Erythroblast (primary cell): ENCODE data around the gene CELF4.

Source experiments
- DNase-seq, 2 experiments: peaks; one replicate each; lab custom pipeline; 2025; lab: John Stamatoyannopoulos, UW
- GATA1 ChIP-seq: IDR thresholded peaks from 2 replicates; pipeline ENCODE4 v1.6.1; 2011; ENCODE audit warnings: low read depth, mild to moderate bottlenecking, control low read depth, low read length, moderate library complexity
- POLR2A ChIP-seq: IDR thresholded peaks from 2 replicates; pipeline ENCODE4 v1.6.1; 2011; ENCODE audit warnings: mild to moderate bottlenecking, low read length

The CELF4 gene

DNA sequence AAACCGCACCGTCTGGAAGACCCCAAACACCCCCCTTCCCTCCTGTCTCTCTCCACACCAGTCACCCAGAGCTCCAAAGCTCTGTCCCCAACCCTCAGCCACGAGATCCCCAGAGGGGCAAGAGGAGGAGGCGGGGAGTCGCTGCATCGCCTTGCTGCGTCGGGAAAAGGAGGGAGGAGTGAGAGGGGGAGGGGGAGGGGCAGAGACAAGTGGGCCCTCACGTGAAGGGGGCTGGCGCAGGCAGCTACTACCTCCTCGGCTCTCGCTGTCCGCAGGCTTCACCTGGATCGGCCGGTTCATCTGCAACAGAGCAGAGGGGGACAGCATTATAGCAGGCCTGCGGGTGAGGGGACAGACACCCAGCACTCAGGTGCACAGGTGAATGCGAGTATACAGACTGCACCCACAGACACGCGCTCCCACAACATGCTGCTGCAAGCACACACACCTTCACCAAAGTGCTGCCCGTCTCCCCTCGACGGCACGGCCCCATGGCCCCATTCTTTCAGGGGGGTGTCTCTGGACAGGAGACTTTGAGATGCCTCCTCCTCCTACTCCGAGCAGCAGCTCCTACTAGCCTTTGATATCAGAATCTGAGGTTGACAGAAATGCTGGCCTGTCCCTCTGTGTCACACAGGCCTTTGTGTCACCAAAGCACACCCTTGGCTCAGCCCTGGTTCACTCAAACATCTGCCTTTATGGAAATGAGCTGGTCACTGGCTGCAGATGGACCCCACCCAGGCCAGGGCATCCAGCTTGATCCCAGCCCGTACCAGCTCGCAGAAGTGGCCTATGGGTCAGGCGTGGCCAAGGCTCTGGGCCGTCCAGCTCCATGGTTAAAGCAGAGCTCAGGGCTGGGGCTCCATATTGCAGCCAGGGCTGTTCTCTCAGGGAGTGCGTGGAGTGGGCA, 243.8 kb downstream of the CELF4 start:
- DNase-seq, result no peak
- TF ChIP-seq POLR2A (no peak), GATA1 (no peak)

DNA sequence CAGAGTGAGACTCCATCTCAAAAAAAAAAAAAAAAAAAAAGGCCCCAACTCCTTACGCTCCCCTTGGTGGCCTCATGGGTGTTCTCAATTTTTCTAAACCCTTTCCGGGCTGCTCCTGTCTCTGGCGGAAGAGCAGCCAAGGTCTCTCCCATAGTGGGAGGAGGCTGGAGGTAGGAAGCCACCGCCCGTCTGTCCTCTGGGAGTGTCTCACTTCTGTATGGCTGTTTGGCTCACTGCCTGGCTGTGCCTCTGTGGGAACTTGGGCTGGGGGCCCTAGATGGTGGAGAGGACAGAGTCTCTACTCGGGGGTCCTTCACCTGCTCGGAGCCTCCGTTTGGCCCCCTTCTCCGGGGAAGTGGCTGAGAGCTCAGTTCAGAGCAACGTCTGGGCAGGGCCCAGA, 245.3 kb downstream of the CELF4 start:
- TF ChIP-seq GATA1 (no peak), POLR2A (no peak)
- no peak for DNase-seq

DNA sequence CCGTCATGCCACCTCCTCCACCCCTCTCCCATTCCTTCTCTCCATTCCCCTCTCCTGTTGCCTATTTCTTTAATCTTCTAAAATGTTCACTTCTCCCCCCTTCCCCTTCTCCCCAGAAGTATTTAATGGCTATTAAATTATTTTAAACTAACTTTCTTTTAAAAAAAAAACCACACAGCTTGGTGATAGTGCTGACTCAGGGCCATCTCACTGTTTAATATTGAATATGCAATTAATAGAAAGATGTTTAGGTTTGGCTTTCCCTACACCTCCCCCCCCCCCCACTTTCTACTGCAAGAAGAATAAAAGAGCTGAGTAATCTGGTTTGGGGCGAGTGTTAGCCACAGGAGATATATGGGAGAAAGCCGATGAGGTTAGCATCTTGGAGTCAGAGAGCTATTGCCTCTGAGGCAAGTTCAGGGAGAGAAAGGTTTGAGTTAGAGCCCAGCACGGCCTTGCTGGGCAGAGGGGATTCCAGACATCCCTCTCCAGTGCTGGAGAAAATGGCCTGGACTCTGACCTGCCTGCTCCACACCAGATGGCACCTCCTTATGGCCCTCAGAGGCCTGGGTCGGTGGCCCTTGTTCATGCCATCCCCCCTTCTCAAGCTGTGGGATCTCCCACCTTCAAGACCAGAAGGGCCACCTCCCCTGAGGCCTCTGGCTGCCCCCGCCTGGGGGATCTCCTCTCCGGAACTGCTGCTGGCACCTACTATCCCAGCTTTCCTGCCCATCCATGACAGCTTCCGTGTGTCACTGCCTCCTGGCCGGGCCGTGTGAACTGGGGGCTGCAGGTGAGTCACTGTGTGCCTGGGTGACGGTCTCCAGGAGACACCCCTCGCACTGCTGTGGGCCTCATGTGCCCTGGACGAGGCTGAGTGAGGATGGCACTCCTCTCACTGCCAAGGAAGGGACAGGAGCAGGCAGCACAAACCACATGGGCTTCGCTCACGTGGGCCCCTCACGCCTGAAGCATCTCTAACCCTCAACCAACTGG, 246.9 kb downstream of the CELF4 start:
- DNase-seq, result no peak
- no peak for TF ChIP-seq GATA1

DNA sequence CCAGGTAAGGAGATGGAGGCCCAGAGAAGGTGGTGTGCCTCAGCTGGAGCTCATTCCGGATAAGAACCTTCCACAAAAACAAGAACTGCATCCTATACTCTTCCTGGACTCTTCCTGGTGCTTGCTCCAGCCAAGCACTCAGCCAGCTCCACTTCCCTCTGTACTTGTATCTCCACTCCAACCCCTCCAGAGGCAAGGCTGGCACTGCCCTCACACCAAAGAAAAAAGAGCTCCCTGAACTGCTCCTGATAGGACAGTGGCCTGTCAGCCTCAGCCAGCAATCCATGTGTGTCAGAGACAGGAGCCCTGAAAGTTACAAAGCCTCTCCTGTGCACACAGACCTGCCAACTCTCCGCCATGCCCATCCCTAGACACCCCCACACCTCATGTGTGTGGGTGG, 248.1 kb downstream of the CELF4 start:
- DNase-seq, result no peak
- TF ChIP-seq GATA1, result no peak
- no peak for TF ChIP-seq POLR2A

DNA sequence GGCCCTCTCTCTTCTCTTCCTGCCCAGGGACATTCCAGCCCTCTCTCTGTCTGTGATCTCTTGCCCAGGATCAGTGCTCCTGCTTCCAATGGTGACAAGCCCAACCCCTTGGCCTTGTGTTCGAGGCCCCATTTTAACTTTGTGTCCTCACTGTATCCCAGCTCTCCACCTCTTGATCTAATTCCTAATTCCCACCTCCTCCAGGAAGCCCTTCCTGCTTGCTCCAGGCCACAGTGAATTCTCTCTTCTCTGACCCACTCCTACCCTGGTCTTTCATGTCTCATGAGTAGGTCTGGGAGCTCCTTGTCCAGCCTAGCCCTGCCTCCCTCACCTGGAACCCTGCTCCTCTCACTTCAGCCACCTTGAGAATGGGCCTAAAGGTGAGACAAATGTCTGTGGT, 249.1 kb downstream of the CELF4 start:
- DNase-seq, result no peak
- TF ChIP-seq POLR2A (no peak), GATA1 (no peak)

DNA sequence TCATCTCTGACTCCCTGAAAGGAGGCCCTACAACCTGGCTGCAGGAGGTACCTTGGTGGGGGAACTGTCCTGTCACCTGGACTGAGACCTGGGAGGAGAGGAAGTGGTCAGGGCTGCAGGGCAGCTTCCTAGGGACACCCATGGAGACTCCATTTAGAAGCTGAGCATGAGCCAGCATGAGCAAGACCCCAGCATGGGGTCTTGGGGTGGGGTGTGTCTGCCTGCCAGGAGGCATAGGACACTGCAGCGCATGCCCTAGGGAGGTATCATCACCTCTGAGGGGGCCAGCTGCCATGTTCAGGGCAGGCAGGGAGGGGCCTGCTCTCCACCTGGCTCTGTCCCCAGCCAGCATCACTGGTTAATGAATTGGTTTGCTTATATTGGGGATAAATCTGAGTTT, 249.7 kb downstream of the CELF4 start:
- TF ChIP-seq POLR2A (no peak), GATA1 (no peak)
- DNase-seq, result no peak

DNA sequence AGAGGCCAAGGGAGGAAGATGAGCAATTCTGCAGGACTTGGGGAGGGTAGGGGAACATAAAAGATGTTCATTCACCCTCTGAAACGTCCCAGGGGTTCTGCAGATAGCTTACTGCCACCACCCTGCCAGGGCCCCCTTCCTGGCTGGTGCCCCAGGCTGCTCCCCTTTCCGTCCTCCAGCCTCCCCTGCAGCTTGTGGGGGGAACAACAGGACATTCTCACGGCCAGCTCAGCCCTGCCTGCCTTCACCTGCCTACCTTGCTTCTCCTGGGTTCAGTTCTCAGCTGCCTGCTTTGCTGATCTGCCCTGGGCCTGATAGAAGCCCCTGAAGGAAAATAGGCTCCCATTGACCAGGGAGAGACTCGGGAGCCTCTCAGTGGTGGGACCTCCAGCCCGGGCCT, 251.1 kb downstream of the CELF4 start:
- no peak for DNase-seq

DNA sequence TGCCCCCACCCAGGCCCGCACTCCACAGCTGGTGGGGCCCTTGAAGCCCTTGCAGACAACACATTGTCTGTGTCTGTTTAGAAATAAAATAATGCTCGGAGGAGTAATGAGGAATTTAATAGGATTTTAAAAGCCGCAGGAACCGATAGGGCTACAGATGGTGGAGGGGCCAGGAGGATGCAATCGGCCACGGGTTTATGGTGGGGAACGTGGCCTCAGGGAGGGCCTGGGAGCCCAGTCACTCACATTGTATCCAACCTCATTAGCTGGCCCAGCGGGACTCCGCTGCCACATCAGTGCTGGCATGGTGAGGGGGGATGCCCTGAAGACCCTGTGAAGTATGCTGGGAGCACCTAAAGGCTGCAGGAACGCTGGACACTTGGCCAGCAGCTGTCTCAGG, 252.0 kb downstream of the CELF4 start:
- no peak for TF ChIP-seq GATA1
- no peak for TF ChIP-seq POLR2A
- DNase-seq, result no peak

More for the DNA sequence above, 251.1 kb downstream of the CELF4 start:
- TF ChIP-seq POLR2A (no peak), GATA1 (no peak)

DNA sequence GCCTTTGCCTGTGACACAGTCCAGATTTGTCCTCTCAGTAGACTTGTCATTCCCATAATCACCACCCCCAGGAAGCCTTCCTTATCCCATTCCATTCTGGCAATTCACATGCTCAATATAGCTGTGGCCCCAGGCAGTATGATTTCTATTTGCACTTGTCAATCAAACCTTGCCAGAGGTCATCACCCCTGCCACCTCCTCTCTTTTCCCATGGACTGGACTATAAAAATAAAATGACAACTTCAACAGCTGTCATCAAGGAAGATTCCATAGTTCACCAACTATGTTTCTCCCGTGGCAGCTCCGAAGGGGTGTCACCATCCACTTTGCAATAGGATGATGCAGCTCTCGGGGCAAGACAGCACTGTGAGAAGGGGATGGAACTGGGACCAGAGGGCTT, 255.7 kb downstream of the CELF4 start:
- no peak for TF ChIP-seq POLR2A
- TF ChIP-seq GATA1, result no peak
- no peak for DNase-seq

DNA sequence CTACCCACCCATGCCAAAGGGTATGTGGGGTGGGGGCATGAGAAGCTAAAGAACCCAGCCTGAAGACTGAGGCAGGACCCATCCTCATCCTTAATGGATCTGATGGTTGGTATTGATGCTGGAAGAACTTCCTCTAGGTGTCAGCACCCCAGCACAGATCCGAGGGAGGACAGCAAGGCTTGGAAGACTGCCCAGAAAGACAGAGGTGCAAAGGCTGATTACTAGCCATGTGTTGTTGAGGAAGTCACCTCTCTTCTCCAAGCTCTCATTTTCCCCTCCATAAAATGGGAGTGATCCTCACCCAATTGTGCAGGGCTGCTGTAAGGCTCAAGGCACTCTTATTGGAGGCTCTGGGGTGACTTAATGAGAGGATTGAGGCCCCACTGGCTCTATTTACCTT, 256.5 kb downstream of the CELF4 start:
- peak in 1 of 2 experiments; percentile 5 for DNase-seq
- TF ChIP-seq GATA1 (no peak), POLR2A (no peak)

DNA sequence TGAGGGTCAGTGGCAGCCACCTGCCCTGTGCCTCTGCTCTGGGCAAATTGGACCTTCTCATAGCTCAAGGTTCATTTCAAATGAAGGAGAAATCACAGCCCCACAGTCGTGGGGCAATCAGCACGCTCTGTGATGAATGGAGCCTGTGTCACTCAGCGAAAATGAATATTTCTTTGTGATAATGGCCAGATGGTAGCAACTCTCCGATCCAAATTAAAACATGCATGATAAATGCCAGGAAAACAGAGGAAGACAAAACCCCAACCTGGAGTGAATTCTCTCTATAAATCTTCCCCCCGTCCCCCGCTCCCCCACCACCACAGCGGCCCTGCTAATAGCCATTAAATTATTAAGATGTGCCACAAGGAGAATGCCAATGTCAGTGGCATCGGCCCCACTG, 258.4 kb downstream of the CELF4 start:
- TF ChIP-seq POLR2A (no peak), GATA1 (no peak)

DNA sequence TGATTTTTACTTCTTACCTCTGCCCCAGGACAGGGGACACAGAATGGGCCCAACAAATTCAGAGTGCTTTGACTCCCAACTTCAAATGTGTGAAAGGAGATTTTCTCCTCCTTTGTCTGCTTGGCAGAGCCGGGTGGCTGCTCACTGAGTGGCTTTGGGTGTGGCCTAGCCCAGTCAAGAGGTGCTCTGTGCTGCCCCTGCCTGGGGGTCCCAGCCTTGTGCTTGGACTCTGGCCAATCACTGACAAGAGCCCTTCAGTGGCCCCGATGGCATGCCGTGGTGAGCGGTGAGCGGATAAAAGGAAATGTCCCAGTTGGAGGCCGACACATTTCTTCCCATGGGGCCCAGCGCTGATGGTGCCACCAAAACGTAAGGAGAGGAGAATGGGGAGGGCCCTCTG, 259.2 kb downstream of the CELF4 start:
- TF ChIP-seq POLR2A, result no peak
- TF ChIP-seq GATA1, result no peak

More for the DNA sequence above, 258.4 kb downstream of the CELF4 start:
- DNase-seq, result no peak

DNA sequence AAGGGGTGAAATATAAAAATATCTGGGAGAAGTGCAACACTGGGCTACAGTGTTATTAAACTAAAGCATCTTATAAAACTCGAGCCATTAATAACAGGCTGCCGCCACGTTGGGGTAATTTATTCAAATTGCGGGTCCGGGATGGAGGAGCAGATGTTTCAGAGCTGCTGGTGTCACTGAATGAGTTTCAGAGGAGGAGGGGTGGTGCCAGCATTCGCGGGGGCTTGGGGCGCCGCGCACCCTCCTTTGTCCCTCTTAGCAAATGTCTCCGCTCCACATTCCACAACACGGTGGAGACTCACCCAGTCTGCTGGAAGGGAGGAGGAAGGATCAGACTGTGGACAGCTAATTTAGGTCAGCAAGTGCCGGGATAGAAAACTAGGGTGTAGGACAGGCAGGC, 260.5 kb downstream of the CELF4 start:
- TF ChIP-seq POLR2A (no peak), GATA1 (no peak)
- DNase-seq, result no peak

More for the DNA sequence above, 259.2 kb downstream of the CELF4 start:
- no peak for DNase-seq

DNA sequence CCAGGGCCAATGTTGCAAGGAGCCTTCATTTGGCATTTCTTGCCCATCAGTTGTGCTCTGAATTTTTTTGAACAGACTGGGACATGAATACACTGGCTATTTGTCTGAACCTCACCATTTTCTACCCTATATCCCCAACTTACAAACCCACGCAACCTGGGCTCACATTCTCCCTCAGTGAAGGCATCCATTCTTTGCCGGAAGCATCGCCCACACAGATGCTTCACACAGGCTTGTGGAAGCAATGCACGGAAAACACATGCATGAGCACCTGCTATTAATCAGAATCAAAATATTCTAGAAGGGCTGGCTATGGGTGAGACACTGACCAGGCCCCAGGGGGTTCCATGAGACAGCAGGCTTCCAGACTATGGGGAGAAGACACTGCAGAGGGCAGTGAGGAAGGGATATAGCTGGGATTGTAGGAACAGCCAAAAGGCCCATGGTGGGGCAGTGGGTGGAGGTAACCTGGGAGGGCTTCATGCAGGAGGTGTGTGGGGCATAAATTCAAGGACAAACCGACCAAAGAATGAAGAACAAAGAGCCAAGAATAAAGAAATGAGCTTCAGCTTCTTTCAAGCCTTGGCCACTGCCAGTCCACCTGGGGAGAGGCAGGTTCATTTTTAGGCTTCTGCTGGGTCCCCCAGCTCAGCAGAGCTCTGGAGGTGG, 261.5 kb downstream of the CELF4 start:
- no peak for TF ChIP-seq GATA1
- TF ChIP-seq POLR2A, result no peak
- DNase-seq, result no peak
